HCT116 (cell line): Measurements from ENCODE around the gene CFAP61.

Experiments used
- POLR2A ChIP-seq: IDR thresholded peaks from 2 replicates; pipeline ENCODE4 v1.7.0; 2011; ENCODE audit warnings: borderline replicate concordance; ENCODE audit not compliant: insufficient read depth, insufficient read length; ENCODE audit errors: extremely low read depth
- TF ChIP-seq, protein P1 (sequence below), 3 experiments: fragments of 200-600 bp in 1 of 3; sonication (generic) in 1 of 3; IDR thresholded peaks in 2 of 3; conservative IDR thresholded peaks in 1 of 3; 2 replicates each; pipeline ENCODE4 v1.5.1; 2012 to 2017; ENCODE audit warnings: low read depth in 2 of 3, low read length in 2 of 3, antibody characterized with exemption in 1 of 3, borderline replicate concordance in 1 of 3, control low read depth in 1 of 3, mild to moderate bottlenecking in 1 of 3, mixed read lengths in 1 of 3, mixed run types in 1 of 3, moderate library complexity in 1 of 3; ENCODE audit not compliant: insufficient read depth in 1 of 3

DNA sequence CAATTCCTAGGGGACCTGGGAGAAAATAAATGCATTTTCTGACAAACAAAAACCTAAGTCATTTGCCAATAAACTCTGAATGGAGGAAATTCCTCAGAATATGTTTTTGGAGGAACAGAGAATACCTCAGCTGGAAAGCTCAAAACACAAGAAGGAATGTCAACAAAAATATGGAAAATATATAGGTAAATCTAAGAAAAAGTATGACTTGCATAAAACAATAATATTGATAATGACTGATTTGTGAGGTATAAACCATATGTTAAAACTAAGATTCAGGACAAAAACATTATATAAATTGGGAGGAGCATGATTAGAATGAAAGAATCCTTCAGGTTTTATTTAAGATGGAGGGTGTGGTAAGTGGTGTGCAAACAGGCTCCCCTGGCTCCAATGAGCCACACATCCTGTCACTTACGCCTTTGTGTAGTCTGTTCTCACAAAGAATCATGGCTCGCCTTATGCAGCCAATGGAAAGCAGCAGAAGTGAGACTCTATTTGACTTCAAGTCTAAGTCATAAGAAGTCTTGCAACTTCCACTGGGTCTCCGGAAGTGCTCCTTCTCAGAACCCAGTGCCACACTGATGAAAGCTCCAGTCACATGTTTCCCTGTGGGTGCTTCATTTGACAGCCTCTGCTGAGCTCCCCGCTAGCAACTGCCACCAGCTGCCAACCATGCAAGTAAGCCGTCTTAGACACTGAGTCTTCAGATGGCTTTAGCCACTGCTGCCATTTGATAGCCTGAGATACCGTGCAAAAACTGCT lies 8.1 kb downstream of the CFAP61 start:
- TF ChIP-seq, protein P1, sequence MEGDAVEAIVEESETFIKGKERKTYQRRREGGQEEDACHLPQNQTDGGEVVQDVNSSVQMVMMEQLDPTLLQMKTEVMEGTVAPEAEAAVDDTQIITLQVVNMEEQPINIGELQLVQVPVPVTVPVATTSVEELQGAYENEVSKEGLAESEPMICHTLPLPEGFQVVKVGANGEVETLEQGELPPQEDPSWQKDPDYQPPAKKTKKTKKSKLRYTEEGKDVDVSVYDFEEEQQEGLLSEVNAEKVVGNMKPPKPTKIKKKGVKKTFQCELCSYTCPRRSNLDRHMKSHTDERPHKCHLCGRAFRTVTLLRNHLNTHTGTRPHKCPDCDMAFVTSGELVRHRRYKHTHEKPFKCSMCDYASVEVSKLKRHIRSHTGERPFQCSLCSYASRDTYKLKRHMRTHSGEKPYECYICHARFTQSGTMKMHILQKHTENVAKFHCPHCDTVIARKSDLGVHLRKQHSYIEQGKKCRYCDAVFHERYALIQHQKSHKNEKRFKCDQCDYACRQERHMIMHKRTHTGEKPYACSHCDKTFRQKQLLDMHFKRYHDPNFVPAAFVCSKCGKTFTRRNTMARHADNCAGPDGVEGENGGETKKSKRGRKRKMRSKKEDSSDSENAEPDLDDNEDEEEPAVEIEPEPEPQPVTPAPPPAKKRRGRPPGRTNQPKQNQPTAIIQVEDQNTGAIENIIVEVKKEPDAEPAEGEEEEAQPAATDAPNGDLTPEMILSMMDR (IDR thresholded peaks at IDR 0.05 in 2 of 3, conservative IDR thresholded peaks at IDR 0.05 in 1 of 3; ENCODE audit: borderline replicate concordance in 1 of 3, insufficient read depth in 1 of 3, low read depth in 2 of 3, low read length in 2 of 3), result no peak
- no peak for TF ChIP-seq POLR2A
